K562 (cell line): ENCODE data around the gene PSMB2. TPM values are rescaled to one million over a fixed set of nuclear protein-coding genes. Genes with fewer than 3 reads are reported as not detected.

Experiments
- ARID3A ChIP-seq: IDR thresholded peaks from 2 replicates; pipeline ENCODE4 v1.6.1; 2012; ENCODE audit warnings: low read depth, low read length, improper control_type of control experiment, borderline replicate concordance
- CCNT2 ChIP-seq: IDR thresholded peaks from 2 replicates; pipeline ENCODE4 v1.6.1; 2011; ENCODE audit warnings: borderline replicate concordance, low read depth, mild to moderate bottlenecking, moderate library complexity, mixed read lengths, low read length; ENCODE audit not compliant: insufficient read length; ENCODE audit errors: extremely low read depth
- E2F5 ChIP-seq: sonication (generic); formaldehyde crosslinking; IDR thresholded peaks from 2 replicates; pipeline ENCODE4 v1.8.0; 2022; ENCODE audit warnings: mild to moderate bottlenecking, missing genetic modification reagents
- EP400 ChIP-seq: fragments of 450-650 bp; IDR thresholded peaks from 2 replicates; pipeline ENCODE4 v1.6.1; 2017; ENCODE audit warnings: antibody characterized with exemption, mild to moderate bottlenecking, moderate library complexity
- ETS2 ChIP-seq: IDR thresholded peaks from 2 replicates; pipeline ENCODE4 v1.6.1; 2016; ENCODE audit warnings: borderline replicate concordance, missing genetic modification characterization, mild to moderate bottlenecking, moderate library complexity, missing compliant biosample characterization; ENCODE audit not compliant: poor library complexity, severe bottlenecking
- ETV6 ChIP-seq, 3 experiments: fragments of 150-350 bp in 1 of 3; sonication (generic) in 1 of 3; formaldehyde crosslinking in 1 of 3; IDR thresholded peaks; 2 replicates each; pipeline versions ENCODE4 v1.6.1 to v1.8.0; 2014 to 2022; ENCODE audit warnings: borderline replicate concordance in 2 of 3, low read depth in 2 of 3, antibody characterized with exemption in 1 of 3, low read length in 1 of 3, mild to moderate bottlenecking in 1 of 3, missing genetic modification reagents in 1 of 3
- KAT2B ChIP-seq: IDR thresholded peaks from one replicate; pipeline ENCODE4 v1.6.1; 2012; ENCODE audit warnings: low read depth, mild to moderate bottlenecking, control low read depth, inconsistent platforms, low read length, moderate library complexity
- MIER1 ChIP-seq: fragments of 450-650 bp; IDR thresholded peaks from 2 replicates; pipeline ENCODE4 v1.6.1; 2016; ENCODE audit warnings: antibody characterized with exemption, mild to moderate bottlenecking, low read depth
- MNT ChIP-seq, 2 experiments: fragments of 450-650 bp; conservative IDR thresholded peaks; 2 replicates each; pipeline ENCODE4 v1.6.1; 2017; ENCODE audit warnings: mild to moderate bottlenecking in 2 of 2, moderate library complexity in 2 of 2
- NR2F6 ChIP-seq: fragments of 450-650 bp; formaldehyde crosslinking; IDR thresholded peaks from 2 replicates; pipeline ENCODE4 v1.4.0; 2020; ENCODE audit warnings: mild to moderate bottlenecking
- SUPT5H ChIP-seq: fragments of 450-650 bp; IDR thresholded peaks from 2 replicates; pipeline ENCODE4 v1.6.1; 2016
- ZNF140 ChIP-seq: fragments of 250-450 bp; sonication (Bioruptor Pico); IDR thresholded peaks from 2 replicates; pipeline ENCODE4 v1.8.0; 2021; ENCODE audit warnings: moderate library complexity, mild to moderate bottlenecking, inconsistent platforms
- ZNF143 ChIP-seq: sonication (generic); formaldehyde crosslinking; IDR thresholded peaks from 2 replicates; pipeline ENCODE4 v1.9.0; 2022; ENCODE audit warnings: mild to moderate bottlenecking, missing genetic modification reagents
- ZNF224 ChIP-seq: sonication (generic); formaldehyde crosslinking; IDR thresholded peaks from 2 replicates; pipeline ENCODE4 v1.8.0; 2022; ENCODE audit warnings: mild to moderate bottlenecking, missing genetic modification reagents
- ZNF561 ChIP-seq: fragments of 450-650 bp; formaldehyde crosslinking; conservative IDR thresholded peaks from 2 replicates; pipeline ENCODE4 v1.4.0; 2020; ENCODE audit warnings: mild to moderate bottlenecking, moderate library complexity
- ZNF77 ChIP-seq: fragments of 250-450 bp; sonication (Bioruptor Pico); IDR thresholded peaks from 2 replicates; pipeline ENCODE4 v1.5.0; 2020
- ZNF785 ChIP-seq: fragments of 250-450 bp; sonication (Bioruptor Pico); IDR thresholded peaks from 2 replicates; pipeline ENCODE4 v1.4.0; 2020; ENCODE audit warnings: mild to moderate bottlenecking
- polyA plus RNA-seq, 8 experiments: library from polyadenylated mRNA; depleted of rRNA in 4 of 8; stranded (reverse) in 5 of 8; unstranded in 3 of 8; fragments of >200 nt; fragmentation: Nextera tagmentation in 2 of 8; fragmentation: Illumina TruSeq in 1 of 8; extraction: Ambion mirVana in 2 of 8; extraction: Trizol in 1 of 8; gene quantifications; 2 replicates each; pipeline versions ENCODE4 v1.2.1 to v1.2.3, GENCODE V29; 2011 to 2014; ENCODE audit warnings: inconsistent platforms in 1 of 8, missing spikeins in 1 of 8
- total RNA-seq, 7 experiments: library from RNA; depleted of rRNA in 6 of 7; stranded (reverse); fragments of >200 nt in 6 of 7; fragmentation: Illumina TruSeq in 2 of 7; extraction: Trizol in 2 of 7; gene quantifications; 2 replicates each; pipeline versions ENCODE4 v1.2.1 to v1.2.3, GENCODE V29; 2011 to 2021; ENCODE audit warnings: low replicate concordance in 1 of 7
- TF ChIP-seq, protein P1 (sequence below): sonication (generic); formaldehyde crosslinking; IDR thresholded peaks from 2 replicates; pipeline ENCODE4 v1.8.0; 2023; ENCODE audit warnings: mild to moderate bottlenecking, missing genetic modification reagents

PSMB2 gene
- total and polyA plus RNA-seq, 9 of the 15 experiments (the other 6 are each of a cell fraction or from before 2014, with no cell fraction given) = 71.7 to 543 (median 165) TPM

- TF ChIP-seq MIER1 = no peak
- TF ChIP-seq MNT (conservative IDR thresholded peaks at IDR 0.05) = peak; percentile 96 to 98
- no peak for TF ChIP-seq CCNT2
- TF ChIP-seq EP400 = peak; percentile 94
- TF ChIP-seq, protein P1, sequence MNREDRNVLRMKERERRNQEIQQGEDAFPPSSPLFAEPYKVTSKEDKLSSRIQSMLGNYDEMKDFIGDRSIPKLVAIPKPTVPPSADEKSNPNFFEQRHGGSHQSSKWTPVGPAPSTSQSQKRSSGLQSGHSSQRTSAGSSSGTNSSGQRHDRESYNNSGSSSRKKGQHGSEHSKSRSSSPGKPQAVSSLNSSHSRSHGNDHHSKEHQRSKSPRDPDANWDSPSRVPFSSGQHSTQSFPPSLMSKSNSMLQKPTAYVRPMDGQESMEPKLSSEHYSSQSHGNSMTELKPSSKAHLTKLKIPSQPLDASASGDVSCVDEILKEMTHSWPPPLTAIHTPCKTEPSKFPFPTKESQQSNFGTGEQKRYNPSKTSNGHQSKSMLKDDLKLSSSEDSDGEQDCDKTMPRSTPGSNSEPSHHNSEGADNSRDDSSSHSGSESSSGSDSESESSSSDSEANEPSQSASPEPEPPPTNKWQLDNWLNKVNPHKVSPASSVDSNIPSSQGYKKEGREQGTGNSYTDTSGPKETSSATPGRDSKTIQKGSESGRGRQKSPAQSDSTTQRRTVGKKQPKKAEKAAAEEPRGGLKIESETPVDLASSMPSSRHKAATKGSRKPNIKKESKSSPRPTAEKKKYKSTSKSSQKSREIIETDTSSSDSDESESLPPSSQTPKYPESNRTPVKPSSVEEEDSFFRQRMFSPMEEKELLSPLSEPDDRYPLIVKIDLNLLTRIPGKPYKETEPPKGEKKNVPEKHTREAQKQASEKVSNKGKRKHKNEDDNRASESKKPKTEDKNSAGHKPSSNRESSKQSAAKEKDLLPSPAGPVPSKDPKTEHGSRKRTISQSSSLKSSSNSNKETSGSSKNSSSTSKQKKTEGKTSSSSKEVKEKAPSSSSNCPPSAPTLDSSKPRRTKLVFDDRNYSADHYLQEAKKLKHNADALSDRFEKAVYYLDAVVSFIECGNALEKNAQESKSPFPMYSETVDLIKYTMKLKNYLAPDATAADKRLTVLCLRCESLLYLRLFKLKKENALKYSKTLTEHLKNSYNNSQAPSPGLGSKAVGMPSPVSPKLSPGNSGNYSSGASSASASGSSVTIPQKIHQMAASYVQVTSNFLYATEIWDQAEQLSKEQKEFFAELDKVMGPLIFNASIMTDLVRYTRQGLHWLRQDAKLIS (CRISPR knock-in tag) = 0 out of 2 replicates have a peak, but pooled peaks have one; percentile 24
- no peak for TF ChIP-seq ZNF140 (CRISPR knock-in tag)
- no peak for TF ChIP-seq ZNF77 (CRISPR knock-in tag)
- TF ChIP-seq SUPT5H = peak; percentile 96
- peak in 1 of 2 experiments; percentile 27; a peak in 1 of 4 replicates for TF ChIP-seq ETV6 (IDR thresholded peaks at IDR 0.05; ENCODE audit: borderline replicate concordance in 1 of 2, low read depth in 2 of 2, low read length in 1 of 2)
- TF ChIP-seq ETV6 (CRISPR knock-in tag; IDR thresholded peaks at IDR 0.05; ENCODE audit: borderline replicate concordance) = peak; percentile 90; the same call in 1 of the 2 replicates
- TF ChIP-seq ZNF561 = no peak
- TF ChIP-seq ETS2 (tag) = no peak
- no peak for TF ChIP-seq E2F5 (CRISPR knock-in tag)
- TF ChIP-seq NR2F6 = 0 out of 2 replicates have a peak, but pooled peaks have one; percentile 45
- TF ChIP-seq ZNF224 (CRISPR knock-in tag) = no peak
- no peak for TF ChIP-seq ZNF143 (CRISPR knock-in tag)
- no peak for TF ChIP-seq ZNF785 (CRISPR knock-in tag)
- TF ChIP-seq ARID3A = no peak
- no peak for TF ChIP-seq KAT2B
Measured at GRCh38 chr1:35641233-35641866, at the start of gene PSMB2 (continued).
